ENCODE measurements around the gene CHRM5. TPM values are rescaled to one million over a fixed set of nuclear protein-coding genes. Genes with fewer than 3 reads are reported as not detected.

The CHRM5 gene
- total RNA-seq, 4 donors from 2014 or later = not detected

DNA sequence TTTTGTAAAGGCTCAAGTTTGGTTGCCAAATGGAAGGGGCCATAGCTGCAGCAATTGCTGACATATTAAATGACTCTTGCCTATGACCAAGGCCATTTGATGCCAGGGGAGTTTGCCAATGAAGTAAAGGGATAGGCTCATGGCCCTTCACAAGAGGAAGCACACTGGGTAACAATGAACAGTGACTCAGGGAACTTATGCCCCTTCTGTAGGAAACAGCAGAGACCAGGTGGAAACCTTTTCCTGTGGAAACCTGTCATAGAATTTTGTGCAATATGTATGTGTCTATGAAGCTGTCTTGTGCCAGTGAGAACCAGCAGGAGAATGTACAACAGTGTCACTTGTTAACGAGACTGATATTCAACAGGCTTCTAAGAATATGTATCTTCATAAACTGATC is 96.1 kb downstream of the CHRM5 start:
- TF ChIP-seq, protein P1, sequence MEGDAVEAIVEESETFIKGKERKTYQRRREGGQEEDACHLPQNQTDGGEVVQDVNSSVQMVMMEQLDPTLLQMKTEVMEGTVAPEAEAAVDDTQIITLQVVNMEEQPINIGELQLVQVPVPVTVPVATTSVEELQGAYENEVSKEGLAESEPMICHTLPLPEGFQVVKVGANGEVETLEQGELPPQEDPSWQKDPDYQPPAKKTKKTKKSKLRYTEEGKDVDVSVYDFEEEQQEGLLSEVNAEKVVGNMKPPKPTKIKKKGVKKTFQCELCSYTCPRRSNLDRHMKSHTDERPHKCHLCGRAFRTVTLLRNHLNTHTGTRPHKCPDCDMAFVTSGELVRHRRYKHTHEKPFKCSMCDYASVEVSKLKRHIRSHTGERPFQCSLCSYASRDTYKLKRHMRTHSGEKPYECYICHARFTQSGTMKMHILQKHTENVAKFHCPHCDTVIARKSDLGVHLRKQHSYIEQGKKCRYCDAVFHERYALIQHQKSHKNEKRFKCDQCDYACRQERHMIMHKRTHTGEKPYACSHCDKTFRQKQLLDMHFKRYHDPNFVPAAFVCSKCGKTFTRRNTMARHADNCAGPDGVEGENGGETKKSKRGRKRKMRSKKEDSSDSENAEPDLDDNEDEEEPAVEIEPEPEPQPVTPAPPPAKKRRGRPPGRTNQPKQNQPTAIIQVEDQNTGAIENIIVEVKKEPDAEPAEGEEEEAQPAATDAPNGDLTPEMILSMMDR (IDR thresholded peaks at IDR 0.05) = no peak
- no peak for DNase-seq (ENCODE audit: low spot score)
- no peak for ATAC-seq (ENCODE audit: low FRiP score)

DNA sequence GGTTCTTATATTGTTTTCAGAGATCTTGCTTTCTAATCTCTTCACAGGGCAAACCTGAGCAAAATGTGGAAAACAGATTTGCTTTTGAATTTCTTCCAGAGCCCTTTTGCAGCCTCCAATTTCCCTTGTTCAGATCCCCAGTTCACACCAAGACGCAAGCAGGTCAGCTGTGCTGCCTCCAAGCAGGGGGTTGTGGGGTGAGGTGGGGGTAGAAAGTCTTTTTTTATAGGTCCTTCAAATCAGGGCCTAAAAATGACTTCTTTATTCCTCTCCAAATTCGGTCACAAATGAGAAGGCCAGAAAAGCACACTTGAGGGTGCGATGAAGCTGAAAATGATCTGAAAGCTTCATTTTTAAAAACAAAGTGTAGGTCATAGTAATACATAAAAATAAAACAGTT is 97.0 kb downstream of the CHRM5 start:
- ATAC-seq (ENCODE audit: low FRiP score) (no peak), DNase-seq (ENCODE audit: low spot score) (no peak)
- TF ChIP-seq, protein P1 (IDR thresholded peaks at IDR 0.05) = no peak

DNA sequence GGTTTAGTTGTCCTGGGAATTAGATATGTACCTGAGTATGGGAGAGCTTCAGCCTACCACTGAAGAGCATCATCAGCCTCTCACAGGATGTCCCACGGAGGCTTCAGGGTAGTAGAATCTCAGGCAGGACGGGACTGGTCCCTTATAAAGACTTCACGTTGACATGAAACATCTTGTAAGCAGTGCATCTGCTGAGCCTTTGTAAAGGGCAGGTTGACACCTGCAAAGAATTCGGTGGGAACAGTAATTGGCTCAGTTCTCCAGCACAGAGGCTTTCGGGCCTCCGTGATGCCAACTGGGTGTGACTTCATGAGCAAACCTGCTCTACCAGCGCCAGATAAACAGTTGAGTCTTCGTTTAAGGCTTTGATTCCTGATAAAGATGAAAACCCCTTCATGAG is 97.6 kb downstream of the CHRM5 start:
- ATAC-seq (ENCODE audit: low FRiP score) (no peak), DNase-seq (ENCODE audit: low spot score) (no peak)
- TF ChIP-seq, protein P1 (IDR thresholded peaks at IDR 0.05) = no peak

DNA sequence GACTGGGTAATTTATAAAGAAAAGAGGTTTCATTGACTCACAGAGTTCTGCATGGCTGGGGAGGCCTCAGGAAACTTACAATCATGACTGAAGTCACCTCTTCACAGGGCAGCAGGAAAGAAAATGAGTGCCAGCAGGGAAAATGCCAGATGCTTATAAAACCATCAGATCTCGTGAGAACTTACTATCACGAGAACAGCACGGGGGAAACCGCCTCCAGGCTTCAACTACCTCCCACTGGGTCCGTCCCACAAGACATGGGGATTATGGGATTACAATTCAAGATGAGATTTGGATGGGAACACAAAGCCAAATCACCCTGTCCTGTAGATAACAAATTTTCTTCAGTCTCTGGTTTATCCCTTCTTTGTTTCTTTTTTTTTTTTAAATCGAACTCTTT is 101.7 kb downstream of the CHRM5 start:
- TF ChIP-seq, protein P1 (IDR thresholded peaks at IDR 0.05) = no peak
- DNase-seq (ENCODE audit: low spot score) (no peak), ATAC-seq (ENCODE audit: low FRiP score) (no peak)

DNA sequence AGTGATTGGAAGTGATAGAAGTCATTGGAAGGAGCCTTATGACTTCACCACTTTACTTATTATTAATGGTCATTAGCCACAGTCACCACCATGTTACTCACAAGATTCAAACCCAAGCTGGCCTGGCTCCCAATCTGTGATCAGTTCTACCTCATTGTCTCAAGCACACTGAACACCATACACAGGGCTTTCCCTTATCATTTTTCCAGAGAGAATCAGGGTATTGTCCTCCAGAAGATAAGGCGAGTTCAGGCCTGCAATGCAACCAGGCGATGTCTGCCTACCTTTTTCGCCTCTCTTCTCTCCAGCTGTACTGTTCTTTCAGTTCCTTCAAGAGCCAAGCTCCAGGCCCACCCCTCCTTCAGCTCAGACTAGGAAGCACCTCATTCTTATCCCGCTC is 108.5 kb downstream of the CHRM5 start:
- no peak for ATAC-seq (ENCODE audit: low FRiP score)
- DNase-seq (ENCODE audit: low spot score) = no peak

DNA sequence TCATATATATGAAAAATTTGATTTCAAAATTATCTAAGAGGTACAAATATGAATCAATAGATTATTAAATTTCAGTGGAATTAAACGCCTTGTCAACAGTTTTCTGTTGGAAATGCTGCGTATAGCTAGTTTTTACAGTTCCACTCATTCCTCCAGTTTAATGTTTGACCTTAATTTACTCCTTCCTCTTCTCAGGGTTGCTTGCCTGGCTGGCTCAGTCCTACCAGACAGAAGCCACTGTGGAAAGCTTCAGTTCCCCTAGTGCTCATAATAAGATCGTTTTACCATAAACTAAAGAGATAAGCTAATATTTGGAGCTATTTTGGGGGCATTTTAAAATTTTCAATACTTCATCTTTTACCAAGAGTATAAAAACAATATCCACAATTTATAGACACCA is 110.6 kb downstream of the CHRM5 start:
- no peak for DNase-seq (ENCODE audit: low spot score)
- ATAC-seq (ENCODE audit: low FRiP score) = no peak
- TF ChIP-seq, protein P1 (IDR thresholded peaks at IDR 0.05) = no peak

More for the DNA sequence above, 108.5 kb downstream of the CHRM5 start:
- TF ChIP-seq, protein P1 (IDR thresholded peaks at IDR 0.05) = no peak

DNA sequence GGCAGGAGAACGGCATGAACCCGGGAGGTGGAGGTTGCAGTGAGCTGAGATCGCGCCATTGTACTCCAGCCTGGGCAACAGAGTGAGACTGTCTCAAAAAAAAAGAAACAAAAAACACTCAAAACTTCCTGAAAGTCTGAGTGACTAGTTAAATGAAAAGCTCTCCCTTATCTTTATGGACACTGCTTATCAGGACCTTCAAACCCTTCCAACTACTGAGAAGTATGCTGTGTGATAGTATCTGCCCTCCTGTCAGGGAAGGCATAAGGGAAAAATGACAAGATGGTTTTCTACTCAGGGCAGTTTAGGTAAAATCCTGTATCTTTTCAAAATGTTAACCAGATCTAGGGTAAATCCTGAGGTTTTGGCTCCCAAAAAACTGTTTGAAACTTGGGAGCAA is 111.6 kb downstream of the CHRM5 start:
- ATAC-seq (ENCODE audit: low FRiP score) (no peak), DNase-seq (ENCODE audit: low spot score) (no peak)
- TF ChIP-seq, protein P1 (IDR thresholded peaks at IDR 0.05) = no peak
